GM23338 (cell line): ENCODE data around the gene TMEM11. TPM values are rescaled to one million over a fixed set of nuclear protein-coding genes. Genes with fewer than 3 reads are reported as not detected.
A peak's percentile ranks its signal among the peaks of the same experiment; 100 is the strongest.

Experiments
- ATAC-seq: fragments of 200-7000 bp; cut with Tn5 transposase; 3 replicates; pipeline ENCODE4 v1.9.1; 2020
- DNase-seq: peaks from one replicate; pipeline ENCODE4 v3.0.0-alpha.2; 2015; ENCODE audit warnings: low spot score
- H2AFZ ChIP-seq: fragments of 200-600 bp; sonication (generic); 2 replicates; pipeline ENCODE4 v1.8.0; 2016; ENCODE audit warnings: antibody characterized with exemption, mild to moderate bottlenecking, moderate library complexity
- H3F3A ChIP-seq: fragments of 200-600 bp; sonication (generic); replicated peaks from 2 replicates; pipeline ENCODE4 v1.8.0; 2017; ENCODE audit warnings: antibody characterized with exemption, mixed run types, low read depth
- H3K27ac ChIP-seq: fragments of 200-600 bp; sonication (generic); 2 replicates; pipeline ENCODE4 v1.6.1; 2016; ENCODE audit warnings: low read depth
- H3K27me3 ChIP-seq: fragments of 200-600 bp; sonication (generic); 2 replicates; pipeline ENCODE4 v1.8.0; 2016; ENCODE audit warnings: mild to moderate bottlenecking, mixed run types, moderate library complexity; ENCODE audit not compliant: insufficient read depth
- H3K36me3 ChIP-seq: fragments of 200-600 bp; sonication (generic); 2 replicates; pipeline ENCODE4 v1.8.0; 2016; ENCODE audit warnings: mild to moderate bottlenecking; ENCODE audit not compliant: insufficient read depth
- H3K4me1 ChIP-seq: fragments of 200-600 bp; sonication (generic); 2 replicates; pipeline ENCODE4 v1.8.0; 2016; ENCODE audit warnings: mild to moderate bottlenecking, moderate library complexity; ENCODE audit not compliant: insufficient read depth
- H3K4me2 ChIP-seq: fragments of 200-600 bp; sonication (generic); 2 replicates; pipeline ENCODE4 v1.7.1; 2017; ENCODE audit warnings: mixed run types
- H3K4me3 ChIP-seq: fragments of 200-600 bp; sonication (generic); 2 replicates; pipeline ENCODE4 v1.6.1; 2016; ENCODE audit warnings: mixed run types
- H3K79me2 ChIP-seq: fragments of 200-600 bp; sonication (generic); replicated peaks from 2 replicates; pipeline ENCODE4 v1.8.0; 2017; ENCODE audit warnings: mild to moderate bottlenecking; ENCODE audit not compliant: insufficient read depth
- H3K9me2 ChIP-seq: fragments of 200-600 bp; sonication (generic); 2 replicates; pipeline ENCODE4 v1.8.0; 2017; ENCODE audit not compliant: insufficient read depth
- H4K20me1 ChIP-seq: fragments of 200-600 bp; sonication (generic); replicated peaks from 2 replicates; pipeline ENCODE4 v1.8.0; 2017; ENCODE audit warnings: mild to moderate bottlenecking; ENCODE audit not compliant: insufficient read depth
- H3K27ac Mint-ChIP-seq: 2 replicates; pipeline ENCODE4 v1.8.0; 2020; ENCODE audit warnings: inconsistent platforms, mild to moderate bottlenecking, moderate library complexity, mixed read lengths
- H3K27me3 Mint-ChIP-seq: 3 replicates; pipeline ENCODE4 v1.8.0; 2022; ENCODE audit warnings: low read depth, mild to moderate bottlenecking, moderate library complexity, mixed read lengths, inconsistent platforms; ENCODE audit not compliant: insufficient read depth, poor library complexity
- H3K36me3 Mint-ChIP-seq: 3 replicates; pipeline ENCODE4 v1.8.0; 2021; ENCODE audit warnings: low read depth, mild to moderate bottlenecking, inconsistent platforms, moderate library complexity, mixed read lengths
- H3K4me1 Mint-ChIP-seq: 3 replicates; pipeline ENCODE4 v1.8.0; 2020; ENCODE audit warnings: mild to moderate bottlenecking, inconsistent platforms, mixed read lengths
- H3K4me3 Mint-ChIP-seq: 3 replicates; pipeline ENCODE4 v1.8.0; 2021; ENCODE audit warnings: moderate library complexity, mild to moderate bottlenecking, inconsistent platforms, mixed read lengths
- H3K9me3 Mint-ChIP-seq: 3 replicates; pipeline ENCODE4 v1.8.0; 2020; ENCODE audit warnings: moderate library complexity, mild to moderate bottlenecking, inconsistent platforms, mixed read lengths
- CREB1 ChIP-seq: fragments of 250-450 bp; sonication (Bioruptor Pico); IDR thresholded peaks from 2 replicates; pipeline ENCODE4 v1.5.0; 2020; ENCODE audit warnings: low read depth, mild to moderate bottlenecking, moderate library complexity
- EZH2phosphoT487 ChIP-seq: fragments of 200-600 bp; sonication (generic); IDR thresholded peaks from one replicate; pipeline ENCODE4 v1.8.1; 2018; ENCODE audit warnings: antibody characterized with exemption; ENCODE audit not compliant: unreplicated experiment
- JUNB ChIP-seq: IDR thresholded peaks from one replicate; pipeline ENCODE4 v1.6.1; 2016; ENCODE audit warnings: antibody characterized with exemption; ENCODE audit not compliant: unreplicated experiment
- POLR2AphosphoS5 ChIP-seq: IDR thresholded peaks from 2 replicates; pipeline ENCODE4 v1.6.1; 2016; ENCODE audit warnings: antibody characterized with exemption, low read depth
- STAT1 ChIP-seq: IDR thresholded peaks from one replicate; pipeline ENCODE4 v1.6.1; 2016; ENCODE audit warnings: antibody characterized with exemption; ENCODE audit not compliant: unreplicated experiment
- ZNF331 ChIP-seq: fragments of 250-450 bp; sonication (Bioruptor Pico); IDR thresholded peaks from 2 replicates; pipeline ENCODE4 v1.5.0; 2020; ENCODE audit warnings: low read depth, mild to moderate bottlenecking, moderate library complexity
- polyA plus RNA-seq: library from polyadenylated mRNA; unstranded; fragments of >200 nt; fragmentation: Nextera tagmentation; extraction: Ambion mirVana; gene quantifications from 2 replicates; pipeline ENCODE4 v1.2.1, GENCODE V29; 2016
- total RNA-seq: library from RNA; depleted of rRNA; stranded (reverse); fragments of >200 nt; shearing (Covaris generic); gene quantifications from 2 replicates; pipeline ENCODE4 v1.2.3, GENCODE V29; 2014
- TF ChIP-seq, protein P1 (sequence below), 2 experiments: fragments of 200-600 bp in 1 of 2; sonication (generic) in 1 of 2; conservative IDR thresholded peaks; 2 replicates each; pipeline versions ENCODE4 v1.5.1 to v1.6.1; 2016 to 2017; ENCODE audit warnings: antibody characterized with exemption in 2 of 2, low read depth in 2 of 2, mild to moderate bottlenecking in 2 of 2, moderate library complexity in 1 of 2
- TF ChIP-seq, protein P2 (sequence below): IDR thresholded peaks from 2 replicates; pipeline ENCODE4 v1.6.1; 2016; ENCODE audit warnings: antibody characterized with exemption

Gene TMEM11
- total and polyA plus RNA-seq, 2 experiments from 2014 or later = 38.5 to 90.2 TPM

DNA sequence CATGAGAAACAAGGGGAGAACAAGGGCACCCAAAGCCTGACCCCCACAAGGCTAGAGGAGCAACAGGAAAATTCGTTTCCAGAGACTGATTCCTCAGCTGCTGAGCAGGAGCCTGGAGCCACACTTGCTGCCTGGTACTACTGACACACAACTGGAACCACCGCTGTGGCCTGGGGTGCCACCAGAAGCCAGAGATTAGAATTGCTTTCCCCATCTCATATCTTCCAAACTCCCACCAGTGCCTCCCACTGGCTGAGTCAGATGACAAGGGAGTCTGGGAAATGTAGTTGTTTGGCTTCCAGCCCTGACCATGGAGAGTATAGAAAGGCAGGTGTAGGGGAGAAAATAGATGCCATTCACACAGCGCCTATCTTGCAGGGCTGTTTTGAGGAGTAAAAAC lies 4.1 kb upstream of the TMEM11 start:
- Histone ChIP-seq H3F3A (peaks cover 6% of the 10 kb centered on the region), H3K4me3 (no peak overlapping the region), H3K9me2 (no peaks in the 10 kb centered on the region), H3K27me3 (no peaks in the 10 kb centered on the region), H3K27ac (no peak overlapping the region), H4K20me1 (peaks cover 11% of the 10 kb centered on the region), H3K36me3 (no peaks in the 10 kb centered on the region), H3K79me2 (peaks cover 20% of the 10 kb centered on the region), H2AFZ (0 out of 2 replicates have a peak overlapping the region, but pooled peaks have one; percentile 5), H3K4me2 (no peak overlapping the region), H3K4me1 (peaks cover 5% of the 10 kb centered on the region)
- DNase-seq (peak; percentile 79), ATAC-seq (peak; percentile 3)
- Mint-ChIP-seq H3K27ac (no peak overlapping the region), H3K4me1 (peaks cover 19% of the 10 kb centered on the region), H3K9me3 (no peaks in the 10 kb centered on the region; the same call in 2 of the 3 replicates), H3K27me3 (peaks cover 7% of the 10 kb centered on the region), H3K36me3 (peaks cover 10% of the 10 kb centered on the region; the same call in 2 of the 3 replicates), H3K4me3 (no peak overlapping the region)
- TF ChIP-seq, protein P1, sequence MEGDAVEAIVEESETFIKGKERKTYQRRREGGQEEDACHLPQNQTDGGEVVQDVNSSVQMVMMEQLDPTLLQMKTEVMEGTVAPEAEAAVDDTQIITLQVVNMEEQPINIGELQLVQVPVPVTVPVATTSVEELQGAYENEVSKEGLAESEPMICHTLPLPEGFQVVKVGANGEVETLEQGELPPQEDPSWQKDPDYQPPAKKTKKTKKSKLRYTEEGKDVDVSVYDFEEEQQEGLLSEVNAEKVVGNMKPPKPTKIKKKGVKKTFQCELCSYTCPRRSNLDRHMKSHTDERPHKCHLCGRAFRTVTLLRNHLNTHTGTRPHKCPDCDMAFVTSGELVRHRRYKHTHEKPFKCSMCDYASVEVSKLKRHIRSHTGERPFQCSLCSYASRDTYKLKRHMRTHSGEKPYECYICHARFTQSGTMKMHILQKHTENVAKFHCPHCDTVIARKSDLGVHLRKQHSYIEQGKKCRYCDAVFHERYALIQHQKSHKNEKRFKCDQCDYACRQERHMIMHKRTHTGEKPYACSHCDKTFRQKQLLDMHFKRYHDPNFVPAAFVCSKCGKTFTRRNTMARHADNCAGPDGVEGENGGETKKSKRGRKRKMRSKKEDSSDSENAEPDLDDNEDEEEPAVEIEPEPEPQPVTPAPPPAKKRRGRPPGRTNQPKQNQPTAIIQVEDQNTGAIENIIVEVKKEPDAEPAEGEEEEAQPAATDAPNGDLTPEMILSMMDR (conservative IDR thresholded peaks at IDR 0.05; ENCODE audit: low read depth in 2 of 2) = peak in 1 of 2 experiments; percentile 36; a peak in 3 of 4 replicates
- TF ChIP-seq EZH2phosphoT487 (no peak), CREB1 (CRISPR knock-in tag) (no peak), ZNF331 (CRISPR knock-in tag) (no peak)
- TF ChIP-seq, protein P2, sequence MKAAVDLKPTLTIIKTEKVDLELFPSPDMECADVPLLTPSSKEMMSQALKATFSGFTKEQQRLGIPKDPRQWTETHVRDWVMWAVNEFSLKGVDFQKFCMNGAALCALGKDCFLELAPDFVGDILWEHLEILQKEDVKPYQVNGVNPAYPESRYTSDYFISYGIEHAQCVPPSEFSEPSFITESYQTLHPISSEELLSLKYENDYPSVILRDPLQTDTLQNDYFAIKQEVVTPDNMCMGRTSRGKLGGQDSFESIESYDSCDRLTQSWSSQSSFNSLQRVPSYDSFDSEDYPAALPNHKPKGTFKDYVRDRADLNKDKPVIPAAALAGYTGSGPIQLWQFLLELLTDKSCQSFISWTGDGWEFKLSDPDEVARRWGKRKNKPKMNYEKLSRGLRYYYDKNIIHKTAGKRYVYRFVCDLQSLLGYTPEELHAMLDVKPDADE = 0 out of 2 replicates have a peak, but pooled peaks have one; percentile 38

DNA sequence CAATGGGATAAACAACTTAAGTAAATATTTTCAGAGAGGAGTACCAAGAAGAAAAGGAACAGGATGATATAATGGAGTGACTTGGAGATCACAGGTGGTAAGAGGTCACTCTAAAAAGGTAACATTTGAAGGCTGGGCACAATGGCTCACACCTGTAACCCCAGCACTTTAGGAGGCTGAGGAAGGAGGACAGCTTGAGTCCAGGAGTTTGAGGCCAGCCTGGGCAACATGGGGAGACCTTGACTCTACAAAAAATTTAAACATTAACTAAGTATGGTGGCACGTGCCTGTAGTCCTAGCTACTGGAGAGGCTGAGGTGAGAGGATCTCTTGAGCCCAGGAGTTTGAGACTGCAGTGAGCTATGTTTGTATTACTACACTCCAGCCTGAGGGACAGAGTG lies 3.4 kb upstream of the TMEM11 start:
- Histone ChIP-seq H3F3A (peaks cover 6% of the 10 kb centered on the region), H2AFZ (no peak overlapping the region), H3K4me3 (no peak overlapping the region), H4K20me1 (peaks cover 19% of the 10 kb centered on the region), H3K27me3 (no peaks in the 10 kb centered on the region), H3K36me3 (no peaks in the 10 kb centered on the region), H3K9me2 (no peaks in the 10 kb centered on the region), H3K79me2 (peaks cover 27% of the 10 kb centered on the region), H3K4me2 (no peak overlapping the region), H3K27ac (no peak overlapping the region), H3K4me1 (peaks cover 12% of the 10 kb centered on the region)
- H3K9me3 Mint-ChIP-seq = no peaks in the 10 kb centered on the region; the same call in 2 of the 3 replicates
- peaks cover 25% of the 10 kb centered on the region for H3K4me1 Mint-ChIP-seq
- H3K27ac Mint-ChIP-seq = no peak overlapping the region
- H3K4me3 Mint-ChIP-seq = no peak overlapping the region
- peaks cover 7% of the 10 kb centered on the region for H3K27me3 Mint-ChIP-seq
- ATAC-seq = no peak
- H3K36me3 Mint-ChIP-seq = peaks cover 10% of the 10 kb centered on the region; the same call in 2 of the 3 replicates
- DNase-seq = no peak
- TF ChIP-seq ZNF331 (CRISPR knock-in tag) (no peak), EZH2phosphoT487 (no peak), CREB1 (CRISPR knock-in tag) (no peak), STAT1 (no peak), JUNB (no peak), POLR2AphosphoS5 (no peak)
- TF ChIP-seq, protein P1 (conservative IDR thresholded peaks at IDR 0.05; ENCODE audit: low read depth in 2 of 2) = no peak
- TF ChIP-seq, protein P2 = no peak
